Ectodermal cell (in vitro differentiated cells): ENCODE data around the gene OVOL2.

Experiments
- H3K27ac ChIP-seq: 2 replicates; pipeline ENCODE4 v1.7.0; 2013; ENCODE audit warnings: mild to moderate bottlenecking, low read depth, low read length; ENCODE audit not compliant: insufficient read depth, poor library complexity, severe bottlenecking
- H3K27me3 ChIP-seq: 2 replicates; pipeline ENCODE4 v1.7.0; 2013; ENCODE audit warnings: mild to moderate bottlenecking, low read length; ENCODE audit not compliant: insufficient read depth, control insufficient read depth, poor library complexity, severe bottlenecking
- H3K36me3 ChIP-seq: one replicate; pipeline ENCODE4 v1.7.0; 2013; ENCODE audit warnings: low read length; ENCODE audit not compliant: control insufficient read depth, insufficient read depth
- H3K4me1 ChIP-seq: one replicate; pipeline ENCODE4 v1.7.0; 2013; ENCODE audit warnings: low read length; ENCODE audit not compliant: control insufficient read depth, insufficient read depth
- H3K4me3 ChIP-seq: 2 replicates; pipeline ENCODE4 v1.7.0; 2013; ENCODE audit warnings: low read depth, low read length, control low read depth; ENCODE audit not compliant: insufficient read depth
- H3K9me3 ChIP-seq: 2 replicates; pipeline ENCODE4 v1.7.0; 2013; ENCODE audit warnings: mild to moderate bottlenecking, low read length, moderate library complexity; ENCODE audit not compliant: control insufficient read depth
- whole genome bisulfite sequencing, 2 experiments: methylation state at CpG; one replicate each; pipeline ENCODE4 v1.1.7; 2013; ENCODE audit warnings: missing lambda C conversion rate in 2 of 2; 5-methylcytosine and 5-hydroxymethylcytosine counted together

Gene OVOL2

DNA sequence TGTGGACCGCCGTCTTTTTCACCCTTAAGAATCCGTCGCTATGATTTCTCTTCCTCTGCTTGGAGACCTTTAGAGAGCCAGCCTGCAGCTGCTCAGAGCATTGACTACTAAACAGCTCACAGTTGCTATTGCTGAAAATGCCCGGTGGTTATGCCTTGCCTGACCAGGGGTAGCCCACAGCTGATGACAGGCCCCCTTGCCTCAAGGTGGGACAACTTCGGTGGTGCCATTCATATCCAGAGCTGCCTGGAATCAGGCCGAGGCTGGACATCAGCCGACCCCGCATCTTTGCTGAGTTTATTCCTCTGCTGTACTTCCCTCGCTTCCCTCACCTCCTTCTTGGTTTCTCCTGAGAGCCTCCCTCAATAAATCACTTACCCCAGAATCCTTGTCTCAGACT is 39.6 kb downstream of the OVOL2 start:
- Histone ChIP-seq H3K27ac (no peak overlapping the region), H3K36me3 (no peaks in the 10 kb centered on the region), H3K4me1 (no peaks in the 10 kb centered on the region), H3K9me3 (no peaks in the 10 kb centered on the region), H3K27me3 (no peaks in the 10 kb centered on the region), H3K4me3 (no peak overlapping the region)
- WGBS, 2 experiments: 91 to 92% methylated on average over 10 of the region's 10 CpGs

DNA sequence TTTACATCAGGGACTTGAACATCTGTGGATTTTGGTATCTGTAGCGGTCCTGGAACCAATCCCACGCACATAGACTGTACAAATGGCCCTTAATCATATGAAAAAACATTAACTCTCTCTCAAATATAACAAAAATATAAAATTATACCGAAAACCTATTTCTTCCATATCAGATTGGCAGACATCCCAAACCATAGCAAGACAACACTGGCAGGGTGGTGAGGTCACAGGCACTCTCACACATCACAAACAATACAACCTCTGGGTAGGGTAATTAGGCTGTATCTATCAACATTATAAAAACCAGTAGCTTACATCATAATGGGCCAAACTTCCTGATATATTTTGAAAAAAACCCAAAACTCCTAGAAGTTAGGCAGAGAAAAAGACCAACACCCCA is 40.9 kb downstream of the OVOL2 start:
- H3K27me3 ChIP-seq: no peaks in the 10 kb centered on the region
- H3K4me3 ChIP-seq: no peak overlapping the region
- WGBS, 2 experiments: 98% methylated on average over 3 of the region's 3 CpGs
- H3K36me3 ChIP-seq: no peaks in the 10 kb centered on the region
- H3K4me1 ChIP-seq: no peaks in the 10 kb centered on the region
- H3K9me3 ChIP-seq: no peaks in the 10 kb centered on the region
- no peak overlapping the region for H3K27ac ChIP-seq

DNA sequence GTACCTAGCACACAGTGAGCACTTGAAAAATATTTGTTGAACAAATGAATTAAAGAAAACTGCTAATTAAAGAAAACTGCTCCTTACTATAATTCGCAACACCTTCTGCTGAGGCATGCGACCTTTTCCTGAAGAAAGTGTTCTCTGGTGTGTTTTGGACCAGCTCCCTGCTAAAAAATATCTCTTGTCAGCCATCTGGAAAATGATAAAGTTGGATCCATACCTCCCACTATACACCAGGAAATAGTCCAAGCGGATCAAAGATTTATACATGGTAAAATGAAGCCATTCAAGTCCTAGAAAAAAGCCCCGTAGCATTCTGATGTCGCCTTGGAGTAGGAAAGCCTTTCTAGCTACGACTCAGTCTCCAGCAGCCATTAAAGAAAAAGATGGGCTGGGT is 43.3 kb downstream of the OVOL2 start:
- Histone ChIP-seq H3K27me3 (no peaks in the 10 kb centered on the region), H3K36me3 (no peaks in the 10 kb centered on the region), H3K4me1 (no peaks in the 10 kb centered on the region), H3K4me3 (no peak overlapping the region), H3K9me3 (no peaks in the 10 kb centered on the region), H3K27ac (no peak overlapping the region)
- 95% methylated on average over 6 of the region's 6 CpGs for WGBS, 2 experiments

DNA sequence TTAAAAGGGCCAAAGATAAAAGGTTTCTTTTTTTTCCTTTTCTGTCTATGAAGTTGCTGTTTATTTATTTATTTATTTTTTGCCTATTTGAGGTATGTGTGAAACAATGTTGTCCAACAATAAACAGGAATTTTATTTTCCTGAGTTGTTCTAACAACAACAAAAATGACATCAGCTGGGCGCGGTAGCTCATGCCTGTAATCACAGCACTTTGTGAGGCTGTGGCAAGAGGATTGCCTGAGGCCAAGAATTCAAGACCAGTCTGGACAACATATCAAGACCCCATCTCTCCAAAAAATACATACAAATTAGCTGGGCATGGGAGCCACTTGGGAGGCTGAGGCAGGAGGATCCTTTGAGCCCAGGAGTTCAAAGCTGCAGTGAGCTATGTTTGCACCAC is 44.8 kb downstream of the OVOL2 start:
- H3K4me1 ChIP-seq: no peaks in the 10 kb centered on the region
- H3K9me3 ChIP-seq: no peaks in the 10 kb centered on the region
- H3K27ac ChIP-seq: no peak overlapping the region
- no peaks in the 10 kb centered on the region for H3K27me3 ChIP-seq
- no peak overlapping the region for H3K4me3 ChIP-seq
- H3K36me3 ChIP-seq: no peaks in the 10 kb centered on the region
- WGBS, 2 experiments: 97 to 98% methylated on average over 2 of the region's 2 CpGs

DNA sequence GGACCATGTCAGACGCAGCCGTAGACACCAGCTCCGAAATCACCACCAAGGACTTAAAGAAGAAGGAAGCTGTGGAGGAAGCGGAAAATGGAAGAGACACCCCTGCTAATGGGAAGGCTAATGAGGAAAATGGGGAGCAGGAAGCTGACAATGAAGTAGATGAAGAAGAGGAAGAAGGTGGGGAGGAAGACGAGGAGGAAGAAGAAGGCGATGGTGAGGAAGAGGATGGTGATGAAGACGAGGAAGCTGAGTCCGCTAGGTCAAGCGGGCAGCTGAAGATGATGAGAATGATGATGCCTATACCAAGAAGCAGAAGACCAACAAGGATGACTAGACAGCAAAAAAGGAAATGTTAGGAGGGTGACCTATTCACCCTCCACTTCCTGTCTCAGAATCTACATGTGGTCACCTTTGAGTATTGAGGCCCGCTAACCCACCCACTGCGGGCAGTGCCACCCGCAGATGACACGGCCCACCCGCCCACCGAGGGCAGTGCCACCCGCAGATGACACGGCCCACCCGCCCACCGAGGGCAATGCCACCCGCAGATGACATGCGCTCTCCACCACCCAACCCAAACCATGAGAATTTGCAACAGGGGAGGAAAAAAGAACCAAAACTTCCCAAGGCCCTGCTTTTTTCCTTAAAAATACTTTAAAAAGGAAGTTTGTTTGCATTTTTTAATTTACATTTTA is 45.6 kb downstream of the OVOL2 start:
- H3K4me1 ChIP-seq: no peaks in the 10 kb centered on the region
- H3K9me3 ChIP-seq: no peaks in the 10 kb centered on the region
- H3K27ac ChIP-seq: no peak overlapping the region
- H3K4me3 ChIP-seq: no peak overlapping the region
- no peaks in the 10 kb centered on the region for H3K27me3 ChIP-seq
- 93 to 95% methylated on average over 21 of the region's 21 CpGs for WGBS, 2 experiments
- no peaks in the 10 kb centered on the region for H3K36me3 ChIP-seq

DNA sequence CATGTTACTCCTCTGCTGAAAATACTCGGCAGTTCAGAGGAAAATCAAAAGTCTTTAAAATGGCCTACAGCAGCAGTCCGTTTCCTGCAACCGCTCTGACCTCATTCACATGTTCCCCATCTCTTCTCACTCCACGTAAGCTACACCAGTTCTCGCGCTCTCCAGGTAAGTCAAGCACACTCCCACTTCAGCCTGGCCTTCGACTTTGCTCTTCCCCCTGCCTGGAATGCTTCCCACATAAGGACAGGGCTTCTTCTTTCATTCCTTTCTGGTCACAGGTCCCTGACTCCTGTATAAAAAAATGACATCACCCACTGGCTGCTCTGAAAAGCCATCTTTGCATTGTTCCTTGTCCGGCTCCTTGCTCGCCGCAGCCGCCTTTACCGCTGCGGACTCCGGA is 46.2 kb downstream of the OVOL2 start:
- 92 to 96% methylated on average over 14 of the region's 14 CpGs for WGBS, 2 experiments
- no peak overlapping the region for H3K27ac ChIP-seq
- H3K27me3 ChIP-seq: no peaks in the 10 kb centered on the region
- H3K4me3 ChIP-seq: no peak overlapping the region
- no peaks in the 10 kb centered on the region for H3K4me1 ChIP-seq
- H3K9me3 ChIP-seq: no peaks in the 10 kb centered on the region
- H3K36me3 ChIP-seq: no peaks in the 10 kb centered on the region

DNA sequence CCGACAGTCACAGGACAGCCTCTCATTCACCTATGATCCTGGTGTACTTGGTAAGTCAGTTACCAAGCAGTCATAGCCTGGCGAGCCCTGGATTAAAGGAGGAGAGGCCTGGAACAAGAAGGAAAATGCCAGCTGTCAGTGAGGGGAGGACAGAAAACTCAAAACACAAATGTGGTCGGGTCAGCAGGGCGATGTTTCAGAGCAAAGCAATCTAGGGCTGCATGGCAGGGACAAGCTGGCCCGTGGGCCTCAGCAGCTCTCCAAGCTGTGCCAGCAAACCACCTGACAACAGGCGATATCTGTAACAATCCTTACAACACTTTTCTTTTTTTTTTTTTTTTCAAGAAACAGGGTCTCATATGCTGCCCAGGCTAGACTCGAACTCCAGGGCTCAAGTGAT is 48.6 kb downstream of the OVOL2 start:
- Histone ChIP-seq H3K27ac (no peak overlapping the region), H3K27me3 (no peaks in the 10 kb centered on the region), H3K4me1 (peaks cover 5% of the 10 kb centered on the region), H3K4me3 (no peak overlapping the region), H3K36me3 (no peaks in the 10 kb centered on the region), H3K9me3 (no peaks in the 10 kb centered on the region)
- 91 to 93% methylated on average over 7 of the region's 7 CpGs for WGBS, 2 experiments

DNA sequence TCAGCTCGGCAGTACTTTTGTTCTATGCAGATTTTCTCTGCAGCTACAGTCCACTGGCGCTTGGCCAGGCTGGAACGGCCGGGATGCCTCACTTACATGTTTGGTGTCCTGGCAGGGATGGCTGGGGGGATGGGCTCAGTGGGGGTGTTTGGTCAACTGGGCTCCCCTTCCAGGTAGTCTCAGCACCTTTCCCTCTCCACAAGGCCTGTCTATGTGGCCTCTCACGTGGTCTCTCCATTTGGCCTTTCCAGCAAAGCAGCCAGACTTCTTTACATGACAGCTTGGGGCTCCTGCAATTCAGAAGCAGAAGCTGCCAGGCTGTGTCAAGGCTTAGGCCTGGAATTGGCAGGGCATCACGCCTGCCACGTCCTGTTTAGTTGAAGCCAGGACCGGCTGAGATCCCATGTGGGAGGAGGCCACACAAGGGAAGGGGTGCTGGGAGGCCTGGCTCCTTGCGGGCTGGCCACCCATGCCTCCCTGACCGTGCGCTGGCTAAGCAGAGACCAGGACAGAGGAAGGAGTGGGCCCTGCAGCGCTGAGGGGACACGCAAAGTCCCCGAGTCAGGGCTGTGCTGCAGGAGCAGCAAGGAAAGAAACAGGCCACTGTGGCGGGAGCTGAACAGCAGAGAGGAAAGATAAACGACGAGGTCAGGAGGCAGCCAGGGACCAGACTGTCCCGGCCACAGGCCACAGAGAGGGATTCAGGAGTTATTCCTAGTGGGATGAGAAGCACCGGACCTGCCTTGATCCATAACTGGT is 50.0 kb downstream of the OVOL2 start:
- H3K36me3 ChIP-seq: no peaks in the 10 kb centered on the region
- H3K27ac ChIP-seq: no peak overlapping the region
- H3K4me1 ChIP-seq: peaks cover 5% of the 10 kb centered on the region
- H3K9me3 ChIP-seq: no peaks in the 10 kb centered on the region
- H3K27me3 ChIP-seq: no peaks in the 10 kb centered on the region
- 88 to 90% methylated on average over 19 of the region's 19 CpGs for WGBS, 2 experiments
- H3K4me3 ChIP-seq: no peak overlapping the region

DNA sequence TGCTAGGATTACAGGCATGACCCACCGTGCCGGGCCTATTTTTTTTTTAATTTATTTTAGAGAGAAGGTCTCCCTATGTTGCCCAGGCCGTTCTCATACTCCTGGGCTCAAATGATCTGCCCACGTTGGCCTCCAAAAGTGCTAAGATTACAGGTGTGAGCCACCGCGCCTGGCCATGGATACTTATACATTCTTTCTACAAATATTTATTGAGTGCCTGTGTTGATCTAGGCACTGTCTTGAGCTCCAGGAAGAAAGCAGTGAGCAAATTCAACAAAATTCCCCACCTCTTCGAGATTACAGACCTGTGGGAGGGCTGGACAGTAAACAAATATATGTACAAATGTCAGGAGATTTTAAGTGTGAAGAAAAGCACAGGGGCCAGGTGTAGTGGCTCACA is 51.0 kb downstream of the OVOL2 start:
- Histone ChIP-seq H3K36me3 (no peaks in the 10 kb centered on the region), H3K4me1 (peaks cover 5% of the 10 kb centered on the region), H3K4me3 (no peak overlapping the region), H3K9me3 (no peaks in the 10 kb centered on the region), H3K27ac (no peak overlapping the region), H3K27me3 (no peaks in the 10 kb centered on the region)
- WGBS, 2 experiments: 92 to 97% methylated on average over 7 of the region's 7 CpGs

DNA sequence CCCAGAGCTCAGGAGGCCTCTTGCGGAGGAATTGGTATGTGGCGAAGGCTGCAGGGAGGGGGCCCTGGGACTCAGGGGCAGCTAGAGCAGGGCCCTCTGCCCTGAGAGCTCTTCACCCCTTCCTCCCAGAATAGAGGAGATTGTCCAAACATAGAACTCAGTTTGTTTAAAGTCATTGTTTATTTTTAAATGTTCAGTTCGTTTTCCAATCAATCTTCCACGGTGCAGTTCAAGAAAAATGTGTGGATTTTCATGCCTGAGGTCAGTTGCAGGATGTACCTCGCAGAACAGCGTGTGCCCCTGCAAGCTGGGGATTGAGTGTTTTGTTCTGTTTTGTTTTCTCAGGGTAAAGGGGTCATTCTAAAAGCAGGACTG is 51.7 kb downstream of the OVOL2 start:
- H3K4me1 ChIP-seq: peaks cover 5% of the 10 kb centered on the region
- no peaks in the 10 kb centered on the region for H3K27me3 ChIP-seq
- no peaks in the 10 kb centered on the region for H3K36me3 ChIP-seq
- 88 to 90% methylated on average over 6 of the region's 6 CpGs for WGBS, 2 experiments
- no peak overlapping the region for H3K4me3 ChIP-seq
- H3K27ac ChIP-seq: no peak overlapping the region
- H3K9me3 ChIP-seq: no peaks in the 10 kb centered on the region
